ENCODE measurements around the gene MAP4K1.
A peak's percentile ranks its signal among the peaks of the same experiment; 100 is the strongest.
"Not testable (repeated sequence)": the region's sequence is repeated elsewhere in the genome, so short reads cannot be mapped to it uniquely, and the experiment has no call there.

Gene MAP4K1

GRCh38 chr19:38650911-38651584, 33.3 kb upstream of the MAP4K1 start:
- DNase-seq, result peak; percentile 32 to 45

GRCh38 chr19:38650172-38650775, 32.5 kb upstream of the MAP4K1 start:
- no peak for DNase-seq

GRCh38 chr19:38649305-38650171, 31.8 kb upstream of the MAP4K1 start:
- peak in 1 of 2 experiments; percentile 4 for DNase-seq

- DNase-seq, result peak in 1 of 2 experiments; percentile 28
Observed at GRCh38 chr19:38648769-38649304, 31.1 kb upstream of the MAP4K1 start.

GRCh38 chr19:38647966-38648768, 30.4 kb upstream of the MAP4K1 start:
- DNase-seq, result no peak

GRCh38 chr19:38647368-38647965, 29.7 kb upstream of the MAP4K1 start, which contains the start of gene ACTN4:
TSS of gene ACTN4 (plus strand) at chr19:38647649. CDS start at chr19:38647746, 97 bp downstream.
- DNase-seq, result peak; percentile 90 to 93

GRCh38 chr19:38644719-38645118, 27.0 kb upstream of the MAP4K1 start:
- DNase-seq, result no peak

- no peak for DNase-seq
Observed at GRCh38 chr19:38642176-38642575, 24.4 kb upstream of the MAP4K1 start.

- no peak for DNase-seq
Observed at GRCh38 chr19:38640368-38640767, 22.6 kb upstream of the MAP4K1 start.

GRCh38 chr19:38639679-38640078, 21.9 kb upstream of the MAP4K1 start:
- no peak for DNase-seq

GRCh38 chr19:38638461-38638860, 20.7 kb upstream of the MAP4K1 start:
- DNase-seq, result no peak

GRCh38 chr19:38635483-38636399, 18.0 kb upstream of the MAP4K1 start:
- no peak for DNase-seq

- peak; percentile 46 to 60 for DNase-seq
Observed at GRCh38 chr19:38634757-38635482, 17.2 kb upstream of the MAP4K1 start.

GRCh38 chr19:38632476-38633213, 14.9 kb upstream of the MAP4K1 start:
- no peak for DNase-seq

GRCh38 chr19:38631811-38632475, 14.2 kb upstream of the MAP4K1 start:
- DNase-seq, result not testable (repeated sequence)

GRCh38 chr19:38631301-38631700, 13.5 kb upstream of the MAP4K1 start:
- DNase-seq, result not testable (repeated sequence)

GRCh38 chr19:38629568-38629967, 11.8 kb upstream of the MAP4K1 start:
- DNase-seq, result no peak

GRCh38 chr19:38626401-38626800, 8.6 kb upstream of the MAP4K1 start:
- no peak for DNase-seq

GRCh38 chr19:38624822-38625221, 7.1 kb upstream of the MAP4K1 start:
- DNase-seq, result no peak
